ENCODE measurements around the gene GALM.
"Not testable (repeated sequence)": the region's sequence is repeated elsewhere in the genome, so short reads cannot be mapped to it uniquely, and the experiment has no call there.

The GALM gene

DNA sequence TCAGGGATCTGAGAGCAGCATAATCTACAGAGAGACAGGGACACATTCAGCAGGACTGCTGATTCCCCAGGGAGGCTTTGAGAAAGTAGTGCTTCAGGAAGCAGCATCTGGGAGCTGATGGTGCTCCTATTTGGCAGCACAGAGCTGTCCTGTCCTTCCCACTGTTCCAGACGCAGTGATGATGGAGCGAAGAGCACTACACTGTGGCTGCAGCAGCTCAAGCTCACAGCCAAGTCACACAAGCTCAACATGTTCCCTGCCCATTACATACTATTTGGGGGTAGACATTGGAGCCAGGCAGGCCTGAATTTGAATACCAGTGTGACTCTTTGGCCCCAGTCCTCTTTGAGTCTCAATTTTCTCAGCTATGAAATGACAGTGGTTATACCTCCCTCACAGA, 15.2 kb upstream of the GALM start:
- no peak for DNase-seq

DNA sequence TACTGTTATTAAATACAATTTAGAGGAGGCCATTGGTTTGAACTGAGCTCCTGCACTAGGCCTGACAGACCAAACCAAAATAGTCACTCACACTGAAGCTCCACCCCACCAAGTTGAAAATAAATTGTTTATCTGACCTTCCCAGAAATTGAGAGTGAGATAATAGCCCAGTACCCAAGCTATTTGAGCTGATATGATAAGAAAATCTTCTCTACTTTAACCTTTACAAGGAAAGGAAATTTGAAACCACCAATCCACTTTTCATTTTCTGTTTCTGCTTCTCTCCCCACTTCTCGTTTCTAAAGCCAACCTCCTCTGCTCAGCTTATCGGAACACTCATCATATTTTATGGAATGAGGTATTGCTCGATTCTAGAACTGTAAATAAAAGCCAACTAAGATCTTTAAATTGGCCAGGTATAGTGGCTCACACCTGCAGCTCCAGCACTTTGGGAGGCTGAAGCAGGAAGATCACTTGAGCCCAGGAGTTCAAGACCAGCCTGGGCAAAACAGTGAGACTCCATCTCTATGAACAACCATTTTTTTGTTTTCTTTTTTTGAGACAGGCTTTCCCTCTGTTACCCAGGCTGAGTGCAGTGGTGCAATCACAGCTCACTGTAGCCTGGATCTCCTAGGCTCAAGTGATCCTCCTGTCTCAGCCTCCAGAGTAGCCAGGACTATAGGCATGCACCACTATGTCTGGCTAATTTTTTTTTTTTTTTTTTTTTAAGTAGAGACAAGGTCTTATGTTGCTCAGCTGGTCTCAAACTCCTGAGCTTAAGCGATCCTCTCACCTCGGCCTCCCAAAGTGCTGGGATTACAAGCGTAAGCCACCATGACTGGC, 13.3 kb upstream of the GALM start:
- DNase-seq: no peak

DNA sequence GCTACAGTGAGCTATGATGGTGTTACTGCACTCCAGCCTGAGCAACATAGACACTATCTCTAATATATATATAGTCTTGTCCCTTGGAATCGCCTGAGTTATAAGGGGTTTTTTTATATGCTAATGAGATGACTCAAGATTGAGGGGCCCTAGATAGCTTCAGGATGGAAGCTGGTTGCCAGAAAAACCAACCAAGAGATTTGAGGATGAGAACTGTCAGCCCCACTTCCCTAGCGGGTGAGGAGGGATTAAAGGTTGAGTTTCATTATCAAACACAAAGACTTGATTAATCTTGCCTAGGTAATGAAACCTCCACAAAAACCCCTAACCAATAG, 12.6 kb upstream of the GALM start:
- no peak for DNase-seq

DNA sequence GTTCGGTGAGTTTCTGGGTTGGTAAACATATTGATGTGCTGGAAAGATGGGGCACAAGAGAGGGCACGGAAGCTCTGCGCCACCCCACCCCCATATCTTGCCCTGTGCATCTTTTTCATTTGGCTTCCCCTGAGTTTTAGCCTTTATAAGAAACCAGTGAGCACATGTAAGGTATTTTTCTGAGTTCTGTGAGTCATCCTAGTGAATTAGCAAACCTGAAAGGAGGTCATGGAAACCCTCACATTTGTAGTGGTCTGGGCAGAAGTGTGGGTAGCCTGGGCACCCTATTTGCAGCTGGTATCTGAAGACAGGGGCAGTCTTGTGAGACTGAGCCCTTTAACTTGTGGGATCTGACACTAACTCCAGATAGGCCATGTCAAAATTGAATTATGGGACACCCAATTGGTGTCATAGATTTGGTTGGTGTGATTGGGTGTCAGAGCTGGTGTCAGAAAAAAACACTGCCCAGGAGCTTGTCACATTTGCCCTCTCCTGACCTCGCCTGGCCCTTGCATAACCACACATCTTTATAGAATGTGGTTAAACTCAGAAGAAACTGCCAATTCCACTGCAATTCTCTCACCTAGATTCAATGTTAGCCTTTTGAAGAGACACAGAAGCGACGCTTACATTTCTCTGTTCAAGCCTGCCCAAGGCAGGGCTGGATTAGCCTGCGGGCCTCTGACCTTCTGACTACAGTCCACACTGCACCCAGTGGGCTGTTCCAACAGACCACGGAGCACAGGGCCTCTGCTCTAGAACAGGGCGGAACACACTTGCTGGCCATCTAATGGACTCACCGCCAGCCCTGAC, 12.0 kb upstream of the GALM start:
- DNase-seq: peak; percentile 40

DNA sequence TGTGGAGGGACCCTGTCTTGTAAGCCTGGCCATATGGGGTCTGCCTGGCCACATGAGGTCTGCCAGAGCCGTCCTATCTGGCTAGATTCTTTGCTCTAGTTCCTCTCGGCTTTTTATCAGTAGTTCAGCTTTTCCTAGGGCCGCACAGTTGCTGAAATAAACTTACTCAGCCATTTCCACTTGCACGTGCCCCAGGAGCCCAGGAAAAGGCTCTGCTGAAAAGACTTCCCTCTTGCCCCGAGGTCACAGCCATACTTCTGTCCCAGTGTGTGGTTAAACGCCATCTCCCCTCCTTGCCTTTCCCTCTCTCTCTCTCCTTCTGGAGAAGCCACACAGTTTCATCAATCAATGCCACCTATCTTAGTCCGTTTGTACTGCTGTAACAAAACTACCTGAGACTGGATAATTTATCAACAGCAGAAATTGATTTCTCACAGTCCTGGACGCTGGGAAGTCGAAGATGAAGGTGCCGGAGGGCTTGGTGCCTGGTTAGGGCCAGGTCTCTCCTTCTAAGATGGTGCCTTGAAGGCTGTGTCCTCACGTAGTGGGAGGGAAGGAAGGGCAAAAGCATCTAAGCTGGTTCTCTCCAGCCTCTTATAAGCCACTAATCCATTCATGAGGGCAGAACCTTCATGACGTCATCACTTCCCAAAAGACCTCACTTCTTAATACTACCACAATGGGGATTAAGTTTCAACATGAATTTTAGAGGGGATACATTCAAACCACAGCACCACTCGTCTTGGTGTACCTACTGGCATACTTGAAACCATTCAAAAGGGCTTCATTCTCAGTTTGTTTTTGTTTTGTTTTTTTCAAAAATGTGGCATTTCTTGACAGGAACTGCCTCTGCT, 11.2 kb upstream of the GALM start:
- DNase-seq: no peak

DNA sequence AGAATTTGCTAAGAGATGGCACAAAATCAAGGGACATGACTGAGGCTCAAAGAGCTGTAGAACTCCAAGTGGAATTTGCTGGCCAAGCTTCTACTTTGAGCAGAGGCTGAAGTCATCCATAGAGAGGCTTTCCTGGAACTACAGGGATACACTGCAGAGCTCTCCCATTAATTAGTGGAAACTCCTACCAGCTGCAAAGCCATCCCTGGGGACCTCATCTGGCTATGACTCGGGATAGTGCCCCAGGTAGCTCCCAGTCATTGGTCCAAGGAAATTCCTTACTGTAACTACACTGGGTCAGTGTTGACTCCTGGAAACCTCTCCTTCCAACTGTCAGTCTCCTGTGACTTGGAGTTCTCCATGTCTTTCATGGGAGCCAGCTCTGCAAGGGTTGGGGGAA, 10.5 kb upstream of the GALM start:
- no peak for DNase-seq

DNA sequence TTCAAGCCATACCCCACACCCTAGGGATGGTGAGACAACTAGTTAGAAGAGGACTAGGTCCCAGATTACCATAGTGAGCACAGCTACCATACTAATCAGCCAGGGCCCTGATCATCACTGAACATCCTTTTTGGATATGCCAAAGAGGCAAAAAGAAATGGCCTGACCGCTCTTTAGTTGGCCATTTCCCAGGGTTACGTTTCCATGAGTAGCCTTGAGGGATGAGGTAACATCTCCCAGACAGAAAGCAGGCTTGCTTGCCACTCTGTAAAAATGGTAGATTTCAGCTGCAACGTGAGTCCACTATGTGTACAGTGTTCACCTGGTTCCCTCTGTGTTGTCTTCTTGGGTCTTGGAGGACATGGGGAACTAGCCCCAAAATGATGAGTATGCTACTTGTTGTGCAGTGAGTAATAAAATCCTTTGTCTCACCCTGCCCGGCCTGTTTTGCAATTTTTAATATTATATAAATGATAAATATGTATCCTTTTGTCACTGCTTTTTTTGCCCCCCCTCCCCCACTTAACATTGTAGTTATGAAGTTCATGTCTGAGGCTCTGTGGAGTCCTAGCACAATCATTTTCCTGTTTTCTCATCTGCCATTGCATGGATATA, 8.9 kb upstream of the GALM start:
- DNase-seq: no peak

DNA sequence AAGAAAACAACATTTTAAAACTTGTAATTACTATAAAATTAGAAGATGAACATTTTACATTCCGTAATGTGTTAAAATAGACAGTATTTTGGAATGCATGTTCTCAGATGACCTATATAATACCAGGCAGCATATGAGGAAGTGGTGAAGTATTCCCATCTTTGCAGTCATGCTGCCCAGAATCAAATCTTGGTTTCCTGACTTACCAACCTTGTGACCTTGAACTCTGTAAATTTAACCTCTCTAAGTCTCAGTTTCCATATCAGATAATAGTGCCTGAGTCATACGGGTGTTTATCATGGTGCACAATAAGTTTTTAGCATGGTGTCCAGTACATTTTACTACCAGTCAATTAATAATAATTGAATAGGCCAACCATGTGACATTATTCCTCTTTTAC, 7.3 kb upstream of the GALM start:
- no peak for DNase-seq

DNA sequence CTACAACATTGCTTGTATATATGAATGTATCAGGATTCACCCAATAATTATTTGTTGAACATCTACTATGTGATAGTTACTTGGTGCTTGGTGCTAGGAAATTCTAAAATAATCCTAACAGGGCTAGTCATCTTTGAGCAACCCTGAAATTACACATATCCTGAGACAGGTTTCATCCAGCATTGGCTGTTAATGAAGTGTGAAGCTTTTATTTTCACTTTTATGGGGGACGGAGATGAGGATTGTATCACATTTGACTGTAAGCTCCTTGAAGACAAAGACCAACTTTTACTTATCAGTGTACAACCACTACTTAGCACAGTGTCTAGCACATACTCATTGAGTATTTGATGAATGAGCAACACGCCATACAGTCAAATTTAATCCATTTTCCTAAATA, 6.8 kb upstream of the GALM start:
- no peak for DNase-seq

DNA sequence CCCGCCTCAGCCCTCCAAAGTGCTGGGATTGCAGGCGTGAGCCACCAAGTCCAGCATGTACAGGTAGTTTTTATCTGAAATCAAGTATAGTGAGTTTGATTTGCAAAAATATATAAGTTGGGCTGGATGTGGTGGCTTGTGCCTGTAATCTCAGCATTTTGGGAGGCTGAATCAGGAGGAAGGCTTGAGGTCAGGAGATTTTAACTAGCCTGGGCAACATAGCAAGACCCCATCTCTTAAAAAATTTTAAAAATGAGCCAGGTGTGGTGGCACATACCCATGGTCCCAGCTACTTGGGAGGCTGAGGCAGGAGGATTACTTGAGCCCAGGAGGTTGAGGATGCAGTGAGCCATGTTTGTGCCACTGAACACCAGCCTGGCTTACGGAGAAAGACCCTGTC, 5.6 kb upstream of the GALM start:
- DNase-seq: no peak

DNA sequence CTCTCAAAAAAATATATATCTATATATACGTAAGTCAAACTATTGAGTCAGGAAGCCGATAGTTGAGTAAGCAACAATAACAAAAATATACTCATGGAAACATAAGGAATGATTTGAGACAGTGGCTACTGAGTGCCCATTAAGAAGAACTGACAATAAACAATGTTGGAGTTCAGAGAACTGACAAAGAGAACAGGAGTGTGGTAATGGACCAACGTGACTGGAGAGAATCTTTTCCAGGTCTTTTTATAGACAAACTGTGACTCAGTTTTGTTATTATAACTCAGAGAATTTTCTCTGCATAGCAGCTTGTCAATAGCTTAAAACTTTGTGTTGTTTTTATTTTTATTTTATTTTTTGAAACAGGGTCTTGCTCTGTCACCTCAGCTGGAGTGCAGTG, 4.6 kb upstream of the GALM start:
- DNase-seq: no peak

DNA sequence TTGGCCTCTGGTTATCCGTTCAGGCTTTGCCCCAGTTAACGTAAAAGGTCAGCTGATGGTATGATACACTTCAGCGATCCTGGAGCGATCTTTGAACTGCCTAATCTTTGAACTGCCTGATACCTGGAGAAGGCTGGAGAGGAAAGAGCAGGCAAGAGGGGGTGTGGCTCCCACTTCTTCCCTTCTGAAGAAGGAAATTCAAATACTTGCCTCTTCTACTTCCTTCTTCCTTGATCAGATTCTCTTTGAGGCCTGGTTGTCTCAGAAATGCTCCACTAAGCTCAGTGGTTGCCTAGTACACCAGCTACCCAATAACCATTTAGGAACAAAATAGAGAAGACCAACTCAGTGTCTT, 619 bp downstream of the GALM start:
- DNase-seq: no peak

DNA sequence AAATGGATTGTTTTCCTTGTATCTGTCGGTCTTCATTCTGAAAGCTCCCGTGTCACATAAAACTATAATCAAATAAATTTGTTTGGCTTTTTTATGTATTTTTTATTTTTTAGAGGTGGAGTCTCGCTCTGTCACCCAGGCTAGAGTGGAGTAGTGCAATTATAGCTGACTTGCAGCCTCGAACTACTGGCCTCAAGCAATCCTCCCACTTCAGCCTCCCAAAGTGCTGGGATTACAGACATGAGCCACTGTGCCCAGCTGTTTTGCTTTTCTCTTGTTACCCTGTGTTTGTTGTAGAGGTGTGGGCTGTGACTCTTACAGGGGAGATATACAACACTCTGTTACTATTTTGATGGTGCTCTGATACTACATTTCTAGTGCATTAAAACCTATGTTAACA, 2.2 kb downstream of the GALM start:
- DNase-seq: no peak

DNA sequence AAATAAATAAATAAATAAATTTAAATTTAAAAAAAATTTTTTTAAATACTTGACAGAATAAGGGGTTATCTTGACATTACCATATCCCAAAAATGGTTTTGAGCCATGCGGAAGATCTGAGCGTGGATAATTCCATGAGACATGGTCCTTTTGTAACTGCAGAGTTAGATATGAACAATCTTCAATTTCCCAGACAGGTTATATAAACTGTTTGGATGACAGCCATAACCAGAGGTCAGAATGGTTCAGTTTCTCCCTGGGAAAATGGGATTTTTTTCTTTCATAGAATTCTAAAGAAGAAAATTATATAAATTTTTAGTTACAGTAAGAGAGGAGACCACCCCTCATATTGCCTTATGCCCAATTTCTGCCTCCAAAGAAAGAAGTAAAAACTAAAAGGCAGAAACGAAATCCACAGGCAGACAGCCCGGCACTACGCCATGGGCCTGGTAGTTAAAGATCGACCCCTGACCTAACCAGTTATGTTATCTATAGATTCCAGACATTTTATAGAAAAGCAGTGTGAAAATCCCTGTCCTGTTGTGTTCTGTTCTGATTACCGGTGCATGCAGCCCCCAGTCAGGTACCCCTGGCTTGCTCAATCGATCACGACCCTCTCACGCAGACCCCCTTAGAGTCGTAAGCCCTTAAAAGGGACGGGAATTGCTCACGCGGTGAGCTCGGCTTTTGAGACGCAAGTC, 3.0 kb downstream of the GALM start:
- DNase-seq: no peak

DNA sequence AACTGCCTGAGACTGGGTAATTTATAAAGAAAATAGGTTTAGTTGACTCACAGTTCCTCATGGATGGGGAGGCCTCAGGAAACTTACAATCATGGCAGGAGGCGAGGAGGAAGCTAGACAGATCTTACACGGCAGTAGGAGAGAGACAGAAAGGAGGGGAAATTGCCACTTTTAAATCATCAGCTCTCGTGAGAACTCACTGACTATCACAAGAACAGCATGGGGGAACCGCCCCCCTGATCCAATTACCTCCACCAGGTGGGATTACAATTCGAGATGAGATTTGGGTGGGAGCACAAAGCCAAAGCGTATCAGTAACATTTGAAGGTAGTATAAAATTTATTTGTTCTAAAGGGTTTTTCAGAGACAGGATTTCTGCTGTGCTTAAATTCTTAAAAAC, 5.4 kb downstream of the GALM start:
- no peak for DNase-seq

DNA sequence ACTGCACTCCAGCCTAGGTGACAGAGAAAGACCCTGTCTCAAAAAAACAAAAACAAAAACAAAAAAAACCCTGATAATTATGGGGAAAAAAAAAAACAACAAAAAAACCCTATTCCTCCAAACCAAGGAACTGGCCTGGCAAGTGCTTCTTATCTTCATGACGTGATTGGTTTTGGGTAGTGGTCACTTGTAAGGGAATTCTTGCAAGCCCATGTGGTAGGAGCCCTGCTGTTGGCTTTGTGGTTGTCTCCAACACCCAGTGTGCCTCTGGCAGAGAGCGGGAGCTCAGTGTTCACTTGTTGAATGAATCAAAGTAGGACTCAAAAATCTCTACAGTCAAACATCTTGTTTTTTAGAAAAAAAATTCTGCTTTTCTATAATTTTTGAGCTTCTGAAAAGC, 6.0 kb downstream of the GALM start:
- DNase-seq: no peak

DNA sequence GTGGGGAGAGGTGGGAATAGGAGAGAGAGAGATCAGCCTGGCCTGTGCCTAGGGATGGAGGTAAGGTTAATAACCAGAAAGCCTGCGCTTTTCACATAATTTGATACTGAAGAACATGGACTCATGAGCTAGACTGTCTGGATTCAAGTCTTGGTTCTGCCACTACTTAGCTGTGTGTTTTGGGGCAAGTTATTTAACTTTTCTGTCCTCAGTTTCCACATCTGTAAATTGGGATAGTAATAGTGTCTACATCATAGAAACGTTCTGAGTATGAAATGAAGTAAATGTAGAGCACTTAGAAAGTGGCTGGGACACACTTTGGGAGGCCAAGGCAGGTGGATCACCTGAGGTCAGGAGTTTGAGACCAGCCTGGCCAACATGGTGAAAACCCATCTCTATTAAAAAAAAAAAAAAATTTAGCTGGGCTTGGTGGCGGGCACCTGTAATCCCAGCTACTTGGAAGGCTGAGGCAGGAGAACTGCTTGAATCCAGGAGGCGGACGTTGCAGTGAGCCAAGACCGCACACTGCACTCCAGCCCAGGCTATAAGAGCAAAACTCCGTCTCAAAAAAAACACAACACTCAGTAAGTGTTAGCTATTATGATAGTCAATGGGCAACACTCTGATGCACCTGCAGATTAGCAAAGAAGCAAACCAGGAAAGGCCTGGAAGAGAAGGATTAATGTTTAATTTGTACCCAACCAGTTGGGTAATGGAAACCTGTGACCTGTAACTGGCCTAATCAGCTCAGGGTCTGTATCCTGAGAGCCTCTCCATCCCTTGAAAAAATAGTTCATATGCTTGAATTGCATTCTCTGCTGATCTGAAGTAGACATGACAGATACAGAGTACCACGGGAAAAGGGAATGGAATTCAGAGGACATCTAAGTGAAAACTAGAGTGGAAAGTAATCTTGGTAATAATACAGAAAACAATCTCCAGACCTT, 6.8 kb downstream of the GALM start:
- DNase-seq: no peak

DNA sequence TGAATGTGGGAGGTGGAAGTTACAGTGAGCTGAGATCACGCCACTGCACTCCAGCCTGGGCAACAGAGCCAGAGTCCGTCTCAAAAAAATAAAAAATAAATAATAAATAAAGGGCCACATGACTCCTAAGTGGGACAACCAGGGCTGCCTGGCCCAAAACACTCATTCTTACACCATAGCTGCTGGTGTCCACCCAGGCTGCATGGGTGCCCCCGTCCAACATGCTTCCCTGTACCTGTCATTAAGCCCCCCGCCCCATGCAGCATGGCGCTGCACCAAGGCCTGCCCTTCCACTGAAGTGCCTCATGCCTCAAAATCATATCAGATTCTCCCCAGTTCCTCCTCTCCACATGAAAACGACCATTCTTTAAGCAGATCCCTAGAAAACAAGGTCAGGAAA, 10.8 kb downstream of the GALM start:
- DNase-seq: no peak

DNA sequence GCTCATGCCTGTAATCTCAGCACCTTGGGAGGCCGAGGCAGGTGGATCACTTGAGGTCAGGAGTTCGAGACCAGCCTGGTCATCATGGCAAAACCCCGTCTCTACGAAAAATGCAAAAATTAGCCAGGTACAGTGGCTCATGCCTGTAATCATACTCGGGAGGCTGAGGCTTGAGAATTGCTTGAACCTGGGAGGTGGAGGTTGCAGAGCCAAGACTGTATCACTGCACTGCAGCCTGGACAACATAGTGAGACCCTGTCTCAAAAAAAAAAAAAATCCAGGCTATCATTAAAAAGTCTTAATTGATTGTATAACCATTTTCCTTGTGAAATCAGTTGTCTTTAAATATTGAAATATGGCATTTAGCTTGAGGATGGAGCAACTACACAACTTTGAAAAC, 15.0 kb downstream of the GALM start:
- DNase-seq: not testable (repeated sequence)

DNA sequence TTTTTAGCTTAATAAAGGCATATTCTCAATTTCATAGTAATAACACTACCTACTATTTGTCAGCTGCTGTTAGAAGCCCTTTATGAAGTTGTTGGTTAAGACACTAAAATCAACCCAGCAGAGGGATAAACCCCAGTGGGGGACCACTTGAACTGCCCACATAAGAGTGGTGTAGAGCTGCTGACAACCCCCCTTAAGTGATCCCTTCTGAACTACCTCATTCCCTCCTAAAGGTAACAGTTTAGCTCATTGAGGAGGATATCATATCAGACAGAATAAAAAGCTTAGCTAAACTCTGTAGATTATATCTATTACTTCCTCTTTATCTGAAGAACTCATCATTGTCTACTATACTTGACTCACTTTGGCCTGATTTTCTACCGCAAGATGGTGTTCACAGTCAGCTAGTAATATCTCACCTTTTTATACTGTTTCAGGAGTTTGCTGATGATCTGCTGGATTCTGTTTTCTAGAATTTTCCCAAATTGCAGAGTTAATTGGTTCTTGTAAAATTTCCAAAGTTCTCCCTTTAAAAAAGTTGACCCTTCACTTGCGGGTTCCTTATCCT, 16.2 kb downstream of the GALM start:
- no peak for DNase-seq

DNA sequence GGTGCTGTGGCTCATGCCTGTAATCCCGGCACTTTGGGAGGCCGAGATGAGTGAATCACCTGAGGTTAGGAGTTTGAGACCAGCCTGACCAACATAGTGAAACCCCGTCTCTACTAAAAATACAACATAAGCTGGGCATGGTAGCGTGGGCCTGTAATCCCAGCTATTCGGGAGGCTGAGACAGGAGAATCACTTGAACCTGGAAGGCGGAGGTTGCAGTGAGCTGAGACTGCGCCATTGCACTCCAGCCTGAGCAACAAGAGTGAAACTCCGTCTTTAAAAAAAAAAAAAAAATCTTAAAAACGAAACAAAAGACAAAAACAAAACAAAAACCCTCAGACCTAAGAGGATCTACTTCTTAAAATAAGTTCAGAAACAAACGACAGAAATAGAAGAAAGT, 16.7 kb downstream of the GALM start:
- not testable (repeated sequence) for DNase-seq

Data from activated CD8-positive, alpha-beta memory T cell treated with anti-CD3 and anti-CD28 coated beads, Interleukin-2, amount 50 U/mL, for 4 hours (primary cell).